Thyroid gland (tissue), 4 donors: ENCODE measurements around the gene SPDEF.

Experiments
- POLR2A ChIP-seq, 2 donors: fragments of 450-650 bp; IDR thresholded peaks; one replicate each; pipeline ENCODE4 v1.6.1; 2017; ENCODE audit warnings: antibody characterized with exemption in 2 of 2, mild to moderate bottlenecking in 2 of 2, moderate library complexity in 1 of 2
- TF ChIP-seq, protein P1 (sequence below), 6 experiments: fragments of 200-600 bp in 3 of 6; fragments of 450-650 bp in 3 of 6; sonication (generic) in 3 of 6; IDR thresholded peaks; one replicate each; pipeline ENCODE4 v1.5.1; 2016 to 2019; ENCODE audit warnings: antibody characterized with exemption in 6 of 6, mild to moderate bottlenecking in 2 of 6, inconsistent platforms in 1 of 6, moderate library complexity in 1 of 6

DNA sequence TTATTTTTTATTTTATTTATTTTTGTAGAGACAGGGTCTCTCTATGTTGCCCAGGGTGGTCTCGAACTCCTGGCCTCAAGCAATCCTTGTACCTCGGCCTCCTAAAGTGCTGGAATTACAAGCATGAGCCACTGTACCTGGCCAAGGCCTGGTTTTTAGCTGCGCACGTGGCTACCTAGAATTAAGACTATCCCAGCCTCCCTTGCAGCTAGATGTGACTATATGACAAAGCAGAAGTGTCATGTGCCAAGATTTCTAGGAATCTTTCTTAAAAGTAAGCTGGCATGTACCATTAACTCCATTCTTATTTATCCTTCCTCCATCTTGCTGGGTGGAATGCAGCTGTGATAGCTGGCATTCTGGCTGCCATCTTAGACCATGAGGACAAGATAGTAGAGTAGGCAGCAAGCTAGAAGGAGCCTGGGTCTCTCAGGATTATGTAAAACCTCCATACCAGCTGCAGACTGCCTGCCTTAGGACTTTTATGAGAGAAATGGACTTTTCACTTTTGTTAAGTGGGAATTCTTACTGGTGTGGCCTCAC, 2.1 kb upstream of the SPDEF start:
- TF ChIP-seq, protein P1, sequence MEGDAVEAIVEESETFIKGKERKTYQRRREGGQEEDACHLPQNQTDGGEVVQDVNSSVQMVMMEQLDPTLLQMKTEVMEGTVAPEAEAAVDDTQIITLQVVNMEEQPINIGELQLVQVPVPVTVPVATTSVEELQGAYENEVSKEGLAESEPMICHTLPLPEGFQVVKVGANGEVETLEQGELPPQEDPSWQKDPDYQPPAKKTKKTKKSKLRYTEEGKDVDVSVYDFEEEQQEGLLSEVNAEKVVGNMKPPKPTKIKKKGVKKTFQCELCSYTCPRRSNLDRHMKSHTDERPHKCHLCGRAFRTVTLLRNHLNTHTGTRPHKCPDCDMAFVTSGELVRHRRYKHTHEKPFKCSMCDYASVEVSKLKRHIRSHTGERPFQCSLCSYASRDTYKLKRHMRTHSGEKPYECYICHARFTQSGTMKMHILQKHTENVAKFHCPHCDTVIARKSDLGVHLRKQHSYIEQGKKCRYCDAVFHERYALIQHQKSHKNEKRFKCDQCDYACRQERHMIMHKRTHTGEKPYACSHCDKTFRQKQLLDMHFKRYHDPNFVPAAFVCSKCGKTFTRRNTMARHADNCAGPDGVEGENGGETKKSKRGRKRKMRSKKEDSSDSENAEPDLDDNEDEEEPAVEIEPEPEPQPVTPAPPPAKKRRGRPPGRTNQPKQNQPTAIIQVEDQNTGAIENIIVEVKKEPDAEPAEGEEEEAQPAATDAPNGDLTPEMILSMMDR (IDR thresholded peaks at IDR 0.05) = no peak
- no peak for TF ChIP-seq POLR2A (IDR thresholded peaks at IDR 0.05)
